ENCODE data around the gene ESPNL.

Gene ESPNL

GRCh38 chr2:238146884-238147544 lies 46.9 kb downstream of the ESPNL start:
- peaks cover 21 to 80% (median 71%) of the 10 kb centered on the region in 10 experiments for H3K4me1 ChIP-seq
- no peak for TF ChIP-seq Cebpa-rat (IDR thresholded peaks at IDR 0.05)
- peak overlapping the region in 8 of 11 experiments; percentile 14 to 35 (median 28); a peak in 7 of 22 replicates for H3K4me2 ChIP-seq
- no peak overlapping the region for H3K4me3 ChIP-seq
- no peaks in the 10 kb centered on the region for H3K36me3 ChIP-seq
- H3K9ac ChIP-seq, result no peak overlapping the region
- no peaks in the 10 kb centered on the region for H3K27me3 ChIP-seq
- peaks cover 0 to 50% (median 0%) of the 10 kb centered on the region in 11 experiments; a peak in 4 of 22 replicates for H4K20me1 ChIP-seq
- H3K27ac ChIP-seq, result peak overlapping the region in 2 of 11 experiments; percentile 6 to 29; a peak in 1 of 22 replicates
- no peaks in the 10 kb centered on the region for H3K9me3 ChIP-seq (replicated peaks in 1 of 11)

- no peak overlapping the region for H3K9ac ChIP-seq
- H3K4me1 ChIP-seq, result peaks cover 1 to 63% (median 53%) of the 10 kb centered on the region in 10 experiments
- no peaks in the 10 kb centered on the region for H3K36me3 ChIP-seq
- H3K27me3 ChIP-seq, result no peaks in the 10 kb centered on the region
- H3K4me2 ChIP-seq, result no peak overlapping the region
- H4K20me1 ChIP-seq, result peaks cover 0 to 33% (median 0%) of the 10 kb centered on the region in 11 experiments; a peak in 3 of 22 replicates
- TF ChIP-seq Cebpa-rat (IDR thresholded peaks at IDR 0.05), result no peak
- no peak overlapping the region for H3K4me3 ChIP-seq
- no peak overlapping the region for H3K27ac ChIP-seq
- peaks cover 0 to 7% (median 0%) of the 10 kb centered on the region in 11 experiments; a peak in 2 of 22 replicates for H3K9me3 ChIP-seq (replicated peaks in 1 of 11)
These were observed 48.8 kb downstream of the ESPNL start for GRCh38 chr2:238148981-238149380.

GRCh38 chr2:238149841-238150572 lies 49.9 kb downstream of the ESPNL start:
- Histone ChIP-seq H3K9me3 (replicated peaks in 1 of 11) (peaks cover 0 to 11% (median 0%) of the 10 kb centered on the region in 11 experiments; a peak in 2 of 22 replicates), H3K4me2 (peak overlapping the region in 2 of 11 experiments; percentile 20 to 40; a peak in 2 of 22 replicates), H3K27me3 (no peaks in the 10 kb centered on the region), H3K9ac (no peak overlapping the region), H3K27ac (no peak overlapping the region), H3K4me1 (peaks cover 0 to 55% (median 44%) of the 10 kb centered on the region in 10 experiments; a peak in 16 of 20 replicates), H3K4me3 (no peak overlapping the region), H4K20me1 (peaks cover 0 to 23% (median 0%) of the 10 kb centered on the region in 11 experiments; a peak in 3 of 22 replicates), H3K36me3 (no peaks in the 10 kb centered on the region)
- TF ChIP-seq Cebpa-rat (IDR thresholded peaks at IDR 0.05), result no peak

DNA sequence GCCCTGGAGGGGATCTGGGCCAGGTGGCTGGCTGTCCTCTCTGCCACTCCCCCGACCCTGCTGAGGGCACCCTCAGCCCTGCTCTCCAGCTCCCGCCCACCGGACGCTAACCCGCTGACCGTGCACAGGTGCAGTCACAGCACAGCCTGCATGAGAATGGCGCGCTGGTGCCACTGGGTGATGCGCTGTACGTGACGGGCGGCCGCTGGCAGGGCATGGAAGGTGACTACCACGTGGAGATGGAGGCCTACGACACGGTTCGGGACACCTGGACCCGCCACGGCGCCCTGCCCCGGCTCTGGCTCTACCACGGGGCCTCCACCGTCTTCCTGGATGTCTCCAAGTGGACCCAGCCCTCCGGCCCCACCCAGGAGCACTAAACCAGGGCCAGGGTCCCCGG lies 50.5 kb downstream of the ESPNL start:
- H3K4me2 ChIP-seq, result peak overlapping the region in 6 of 11 experiments; percentile 8 to 40 (median 22); a peak in 8 of 22 replicates
- H3K4me1 ChIP-seq, result peaks cover 0 to 55% (median 44%) of the 10 kb centered on the region in 10 experiments; a peak in 16 of 20 replicates
- no peaks in the 10 kb centered on the region for H3K27me3 ChIP-seq
- peaks cover 0 to 18% (median 0%) of the 10 kb centered on the region in 11 experiments; a peak in 3 of 22 replicates for H4K20me1 ChIP-seq
- H3K9ac ChIP-seq, result 0 out of 22 replicates have a peak overlapping the region, but pooled peaks of 1 of the 11 experiments have one; percentile 24
- H3K4me3 ChIP-seq, result no peak overlapping the region
- H3K9me3 ChIP-seq (replicated peaks in 1 of 11), result peaks cover 0 to 11% (median 0%) of the 10 kb centered on the region in 11 experiments; a peak in 2 of 22 replicates
- H3K27ac ChIP-seq, result no peak overlapping the region
- no peaks in the 10 kb centered on the region for H3K36me3 ChIP-seq
- TF ChIP-seq Cebpa-rat (IDR thresholded peaks at IDR 0.05), result no peak

DNA sequence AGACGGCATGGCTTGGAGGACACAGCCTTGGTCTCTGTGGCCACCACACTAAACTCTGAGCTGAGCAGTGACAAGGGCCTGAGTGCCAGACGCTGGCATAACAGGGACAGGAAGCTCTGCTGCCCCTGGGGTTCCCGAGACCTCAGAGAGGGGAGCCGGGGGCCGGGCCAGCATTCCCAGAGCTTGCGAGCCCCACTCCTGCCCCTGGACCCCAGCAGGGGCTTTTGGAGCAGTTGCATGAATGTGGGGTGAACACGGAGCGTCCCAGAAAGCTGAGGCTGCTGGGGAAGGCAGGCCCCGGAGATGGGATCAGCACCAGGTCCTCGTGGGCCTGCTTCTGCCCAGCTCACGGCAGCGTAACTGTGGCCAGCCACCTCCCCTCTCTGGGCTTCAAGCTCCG lies 51.1 kb downstream of the ESPNL start:
- Histone ChIP-seq H3K9ac (0 out of 22 replicates have a peak overlapping the region, but pooled peaks of 1 of the 11 experiments have one; percentile 1), H3K4me1 (peaks cover 0 to 51% (median 40%) of the 10 kb centered on the region in 10 experiments; a peak in 16 of 20 replicates), H4K20me1 (peaks cover 0 to 18% (median 0%) of the 10 kb centered on the region in 11 experiments; a peak in 2 of 22 replicates), H3K4me3 (no peak overlapping the region), H3K27me3 (no peaks in the 10 kb centered on the region), H3K9me3 (replicated peaks in 1 of 11) (peaks cover 0 to 11% (median 0%) of the 10 kb centered on the region in 11 experiments; a peak in 2 of 22 replicates), H3K4me2 (peak overlapping the region in 7 of 11 experiments; percentile 8 to 40 (median 24); a peak in 10 of 22 replicates), H3K27ac (no peak overlapping the region), H3K36me3 (no peaks in the 10 kb centered on the region)
- TF ChIP-seq Cebpa-rat (IDR thresholded peaks at IDR 0.05), result no peak

- H3K4me3 ChIP-seq, result no peak overlapping the region
- 0 out of 22 replicates have a peak overlapping the region, but pooled peaks of 1 of the 11 experiments have one; percentile 1 for H3K9ac ChIP-seq
- TF ChIP-seq Cebpa-rat (IDR thresholded peaks at IDR 0.05), result no peak
- H4K20me1 ChIP-seq, result peaks cover 0 to 18% (median 0%) of the 10 kb centered on the region in 11 experiments; a peak in 2 of 22 replicates
- H3K9me3 ChIP-seq (replicated peaks in 1 of 11), result peaks cover 0 to 11% (median 0%) of the 10 kb centered on the region in 11 experiments; a peak in 2 of 22 replicates
- H3K4me2 ChIP-seq, result peak overlapping the region in 6 of 11 experiments; percentile 8 to 40 (median 24); a peak in 8 of 22 replicates
- peaks cover 0 to 45% (median 38%) of the 10 kb centered on the region in 10 experiments; a peak in 16 of 20 replicates for H3K4me1 ChIP-seq
- no peaks in the 10 kb centered on the region for H3K36me3 ChIP-seq
- H3K27ac ChIP-seq, result no peak overlapping the region
- H3K27me3 ChIP-seq, result no peaks in the 10 kb centered on the region
These were observed 51.6 kb downstream of the ESPNL start for GRCh38 chr2:238151628-238152235.

DNA sequence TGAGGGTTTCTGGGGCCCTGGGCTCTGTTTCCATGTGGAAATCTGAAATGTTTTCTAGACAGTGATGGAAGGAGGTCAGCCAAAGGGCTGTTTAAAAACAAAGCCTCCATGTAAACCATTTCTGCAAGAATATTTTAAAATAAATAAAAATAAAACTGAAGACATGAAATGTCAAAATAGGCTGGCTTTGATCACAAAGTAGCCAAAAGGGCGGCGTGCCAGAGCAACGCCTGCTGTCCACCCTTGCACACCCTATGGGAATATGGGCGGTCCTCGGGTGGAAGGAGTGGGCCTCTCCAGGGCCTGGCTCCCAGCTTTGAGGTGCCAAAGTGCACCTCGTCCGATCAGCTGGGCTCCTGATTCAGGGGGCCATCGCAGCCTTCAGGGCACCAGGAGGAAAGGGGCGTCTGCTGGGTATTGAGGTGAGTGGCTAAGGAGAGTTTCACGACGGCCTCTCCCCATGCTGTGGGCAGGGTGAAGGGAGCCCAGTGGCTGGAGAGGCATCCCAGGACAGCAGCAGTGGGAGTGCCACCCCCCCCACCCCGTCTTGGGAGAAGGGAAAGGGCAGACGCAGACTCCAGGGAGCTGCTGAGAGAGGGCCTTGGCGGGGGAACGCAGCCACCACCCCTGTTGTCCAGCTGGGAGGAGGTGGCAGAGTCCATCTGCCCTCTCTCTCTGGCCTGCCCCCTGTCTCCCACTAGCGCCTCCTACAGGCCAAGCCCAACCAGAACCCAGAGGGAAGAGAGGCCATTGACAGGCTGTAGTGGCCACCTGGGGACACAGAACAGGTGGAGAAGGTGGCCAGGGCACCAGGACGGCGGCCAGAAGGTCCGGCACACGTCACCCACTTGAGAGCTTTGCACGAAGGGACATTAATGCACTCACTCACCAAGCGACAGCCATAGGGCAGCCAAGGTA lies 52.9 kb downstream of the ESPNL start:
- H3K4me3 ChIP-seq, result no peak overlapping the region
- peaks cover 0 to 37% (median 32%) of the 10 kb centered on the region in 10 experiments; a peak in 16 of 20 replicates for H3K4me1 ChIP-seq
- H3K36me3 ChIP-seq, result no peaks in the 10 kb centered on the region
- H4K20me1 ChIP-seq, result peaks cover 0 to 21% (median 0%) of the 10 kb centered on the region in 11 experiments; a peak in 2 of 22 replicates
- peaks cover 0 to 11% (median 0%) of the 10 kb centered on the region in 11 experiments; a peak in 2 of 22 replicates for H3K9me3 ChIP-seq (replicated peaks in 1 of 11)
- no peak for TF ChIP-seq Cebpa-rat (IDR thresholded peaks at IDR 0.05)
- H3K9ac ChIP-seq, result no peak overlapping the region
- no peak overlapping the region for H3K4me2 ChIP-seq
- no peaks in the 10 kb centered on the region for H3K27me3 ChIP-seq
- no peak overlapping the region for H3K27ac ChIP-seq
